Activated gamma-delta T cell (primary cell): Measurements from ENCODE around the gene STPG4.

Source experiments
- DNase-seq: peaks from one replicate; lab custom pipeline; 2025; lab: John Stamatoyannopoulos, UW

STPG4 gene

DNA sequence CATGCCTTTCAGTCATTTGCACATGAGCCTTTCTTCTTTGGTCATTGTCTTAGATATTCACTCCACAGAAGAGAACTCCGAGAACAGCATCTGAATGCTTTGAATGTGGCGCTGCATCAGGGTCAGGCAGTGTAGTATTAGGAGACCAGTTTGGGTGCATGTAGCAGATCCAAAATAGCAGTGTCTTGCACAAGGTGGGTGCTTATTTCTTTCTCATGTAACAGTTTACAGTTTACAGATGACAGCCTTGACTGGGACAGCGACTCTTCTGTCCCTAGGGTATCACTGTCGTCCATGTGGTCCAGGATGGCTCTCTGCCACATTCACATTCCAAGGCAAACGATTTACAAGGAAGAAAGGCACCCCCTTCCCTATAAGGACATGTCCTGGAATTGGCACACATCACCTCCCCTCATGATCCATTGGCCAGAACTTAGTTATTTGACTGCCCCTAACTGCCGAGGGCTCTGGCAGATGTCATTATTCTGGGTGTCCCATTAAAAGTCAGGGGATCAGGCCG, 101.0 kb downstream of the STPG4 start:
- no peak for DNase-seq

DNA sequence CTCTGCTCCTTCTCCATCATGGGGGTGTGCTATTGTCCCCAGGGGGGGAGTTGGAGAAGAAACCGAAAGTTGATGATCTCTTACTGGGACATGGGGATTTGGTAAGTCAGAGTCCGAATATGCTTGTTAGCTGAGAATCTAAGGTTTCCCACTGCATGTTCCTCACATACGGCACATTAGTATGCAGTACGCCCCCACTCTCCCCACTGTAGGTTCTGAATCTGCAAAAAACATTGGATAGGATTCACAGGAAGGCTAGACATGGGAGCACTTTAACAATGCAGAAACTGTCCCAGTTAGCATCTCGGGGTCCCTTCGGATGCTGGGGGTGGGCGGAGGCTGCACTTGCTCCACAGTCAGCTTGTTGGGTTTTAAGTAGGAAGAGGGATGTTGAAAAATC, 102.3 kb downstream of the STPG4 start:
- no peak for DNase-seq

DNA sequence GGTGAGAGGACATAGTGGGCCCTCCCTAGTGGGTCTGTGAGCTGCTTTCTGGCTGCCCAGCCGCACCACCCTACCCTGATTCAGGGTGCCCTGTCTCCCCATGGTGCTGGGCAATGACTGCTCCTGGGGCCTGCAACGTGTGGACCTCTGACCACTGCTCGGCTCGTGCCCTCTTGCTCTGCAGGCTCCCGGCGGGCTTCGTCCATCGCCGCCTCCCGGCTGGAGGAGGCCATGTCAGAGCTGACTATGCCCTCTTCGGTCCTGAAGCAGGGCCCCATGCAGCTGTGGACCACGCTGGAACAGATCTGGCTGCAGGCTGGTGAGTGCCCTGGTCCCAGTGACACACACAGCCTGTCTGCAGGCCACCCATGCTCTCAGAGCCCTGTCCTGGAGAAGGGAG, 103.5 kb downstream of the STPG4 start:
- no peak for DNase-seq

DNA sequence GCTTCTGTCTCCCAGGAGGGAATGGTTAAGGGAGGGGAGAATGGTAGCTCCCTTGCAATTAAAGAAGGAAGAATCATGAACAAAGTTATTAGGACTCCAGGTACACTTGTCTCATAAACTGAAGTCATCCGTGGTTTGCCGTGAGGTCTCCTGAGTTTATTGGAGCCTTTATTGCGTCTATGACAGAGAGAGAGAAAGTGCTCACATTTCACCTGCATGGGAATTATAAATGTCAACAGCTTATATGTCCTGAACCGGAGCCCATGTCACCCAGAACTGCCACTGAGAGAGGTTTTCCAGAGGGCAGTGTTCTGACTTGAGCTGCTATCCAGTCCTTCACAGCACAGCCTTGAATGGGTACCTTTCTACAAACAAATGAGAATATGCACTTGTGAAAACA, 104.3 kb downstream of the STPG4 start:
- no peak for DNase-seq

DNA sequence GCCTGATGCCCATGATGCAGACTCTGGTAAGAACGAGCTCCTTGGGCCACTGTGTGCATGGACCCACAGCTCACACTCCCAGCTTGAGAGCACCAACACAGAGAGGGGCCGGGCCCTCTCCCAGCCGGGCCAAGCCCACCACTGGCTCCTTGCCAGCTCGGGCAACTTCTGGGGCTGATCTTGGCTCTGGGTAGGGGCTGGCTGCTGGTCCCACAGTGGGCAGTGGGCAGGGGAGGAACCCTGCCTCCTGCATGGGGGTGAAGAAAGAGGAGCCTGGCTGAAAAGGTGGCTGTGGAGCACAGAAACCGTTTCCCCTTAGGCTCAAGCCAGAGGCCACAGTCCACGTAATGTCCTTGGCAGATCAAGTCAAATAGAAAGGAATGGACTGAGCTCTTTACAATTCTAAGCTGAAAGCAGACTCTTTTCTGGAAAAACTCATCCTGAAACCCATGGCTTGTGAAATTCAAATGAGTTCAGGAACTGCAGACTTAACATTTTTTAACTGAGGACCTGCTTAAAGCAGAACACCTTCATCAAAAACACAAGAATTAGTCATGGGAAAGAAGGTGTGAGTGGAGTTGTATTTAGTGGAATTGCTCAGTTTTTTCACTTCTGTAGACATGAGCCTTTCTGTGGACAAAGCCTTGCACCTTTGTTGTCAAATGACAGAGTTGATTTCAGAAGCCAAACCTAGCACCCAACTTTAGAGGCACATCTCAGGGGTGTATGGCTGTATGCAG, 104.9 kb downstream of the STPG4 start:
- DNase-seq, result no peak

DNA sequence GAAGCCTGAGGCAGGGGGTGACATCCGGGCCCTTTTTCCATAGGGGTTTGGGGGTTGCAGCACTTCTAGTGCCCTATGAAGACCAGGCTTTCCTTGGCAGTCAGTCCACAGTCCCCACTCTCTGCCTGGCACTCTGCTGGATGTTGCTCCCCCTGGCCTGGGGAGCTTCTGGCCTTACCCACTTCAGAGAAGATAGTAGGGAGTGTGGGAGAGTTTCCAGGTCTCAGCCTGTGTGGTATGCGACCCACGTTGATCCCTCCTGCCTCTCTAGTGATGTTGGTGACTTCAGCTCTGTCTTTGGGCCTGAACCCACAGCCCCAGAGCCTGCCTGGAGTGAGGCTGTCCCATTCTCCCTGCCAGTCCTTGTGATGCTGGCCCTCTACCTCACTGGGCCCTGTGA, 105.6 kb downstream of the STPG4 start:
- DNase-seq, result no peak

DNA sequence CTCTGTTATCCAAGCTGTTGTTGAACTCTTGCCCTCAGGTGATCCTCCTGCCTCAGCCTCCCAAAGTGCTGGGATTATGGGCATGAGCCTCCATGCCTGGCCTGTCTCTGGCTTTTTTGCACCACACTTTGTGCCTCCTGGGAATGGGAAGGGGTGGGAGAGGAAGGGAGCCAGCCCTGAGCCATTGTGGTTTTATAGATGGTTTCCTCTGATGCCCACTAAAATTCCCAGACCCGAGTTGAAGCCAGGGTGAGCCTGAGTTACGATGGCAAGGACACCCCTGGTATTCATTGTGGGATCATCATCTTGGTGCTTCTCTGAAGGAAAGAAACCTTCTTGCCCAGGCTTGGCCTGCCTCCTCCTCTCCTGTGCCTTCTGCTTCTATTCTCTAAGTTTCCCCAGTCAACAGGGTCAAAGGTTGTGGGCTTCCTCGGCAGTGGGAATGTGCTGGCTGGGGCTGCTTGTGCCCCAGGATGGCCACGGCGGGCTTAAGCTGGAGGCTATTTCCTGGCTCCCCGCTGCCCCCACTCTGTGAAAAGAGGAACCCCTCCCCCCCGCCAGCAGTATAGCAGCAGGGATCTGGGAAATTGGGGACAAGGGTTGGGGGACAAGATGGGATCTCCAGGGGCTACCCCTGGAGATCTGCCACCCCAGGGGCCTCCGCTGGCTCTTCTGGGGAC, 106.2 kb downstream of the STPG4 start:
- no peak for DNase-seq

DNA sequence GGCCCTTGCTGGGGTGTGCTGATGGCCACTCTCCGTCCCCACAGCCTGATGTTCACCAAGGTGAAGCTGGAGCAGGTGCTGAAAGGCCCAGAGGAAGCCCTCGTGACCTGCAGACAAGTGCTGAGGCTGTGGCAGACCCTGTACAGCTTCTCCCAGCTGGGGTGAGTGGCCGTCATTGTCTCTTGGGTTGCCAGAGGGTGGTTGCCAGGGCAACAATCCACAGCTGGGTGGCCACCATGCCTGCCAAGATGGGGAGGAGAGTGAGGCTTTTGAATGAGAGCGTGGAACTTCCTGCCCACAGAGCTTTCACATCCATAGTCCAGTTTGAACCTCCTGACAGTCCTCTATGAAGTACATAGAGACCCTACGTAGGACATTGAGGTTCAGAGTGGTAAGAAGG, 108.8 kb downstream of the STPG4 start:
- DNase-seq, result no peak

DNA sequence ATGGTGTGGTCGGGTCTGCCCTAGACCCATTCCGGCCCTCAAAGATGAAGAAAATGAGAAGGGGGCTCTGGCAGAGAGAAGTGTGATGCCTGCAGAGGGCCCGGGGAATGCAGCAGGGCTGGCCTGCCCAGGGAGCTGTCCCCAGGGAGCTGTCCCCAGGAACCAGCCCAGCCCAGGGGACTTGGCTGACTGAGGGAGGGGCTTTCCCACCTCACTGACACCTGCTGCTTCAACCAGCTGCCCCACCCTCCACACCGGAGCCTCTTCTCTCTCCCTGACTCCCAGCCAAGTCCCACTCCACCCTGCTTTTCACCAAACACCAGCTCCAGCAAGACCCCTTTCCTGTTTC, 111.2 kb downstream of the STPG4 start:
- DNase-seq, result no peak

DNA sequence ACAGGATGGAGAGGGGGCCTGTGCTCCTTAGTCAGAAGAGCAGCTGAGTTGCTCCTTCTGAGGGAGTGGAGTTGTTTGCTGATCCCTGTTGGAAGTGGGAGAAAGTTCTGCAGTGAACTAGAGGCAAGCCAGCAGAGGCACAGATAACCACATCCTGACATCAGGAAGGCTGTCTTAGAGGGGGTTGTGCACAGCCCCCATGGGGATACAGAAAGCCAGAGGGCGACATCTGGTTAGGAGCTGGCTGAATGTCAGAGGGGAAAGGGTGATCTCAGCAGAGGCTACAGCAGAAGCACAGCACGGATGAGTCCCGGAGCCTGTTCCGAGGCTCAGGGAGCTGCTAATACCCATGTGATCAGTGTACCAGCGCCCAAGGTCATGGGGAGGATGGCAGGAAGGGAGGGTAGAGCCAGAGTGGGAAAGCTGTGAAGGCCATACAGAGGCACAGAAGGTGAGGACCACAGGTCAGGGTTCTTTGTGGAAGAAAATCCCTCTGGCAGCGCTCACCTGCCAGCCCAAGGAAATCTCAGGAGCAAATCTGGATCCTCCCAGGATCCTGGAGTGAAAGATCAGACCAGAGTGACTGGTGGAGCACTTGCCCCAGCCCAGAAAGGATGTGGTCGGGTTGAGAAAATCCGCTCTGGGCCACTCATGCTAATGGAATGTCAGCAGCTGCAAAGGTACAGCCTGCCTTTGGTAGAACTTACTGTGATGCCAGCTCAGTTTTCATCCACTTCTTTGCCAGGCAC, 111.8 kb downstream of the STPG4 start:
- DNase-seq, result no peak

DNA sequence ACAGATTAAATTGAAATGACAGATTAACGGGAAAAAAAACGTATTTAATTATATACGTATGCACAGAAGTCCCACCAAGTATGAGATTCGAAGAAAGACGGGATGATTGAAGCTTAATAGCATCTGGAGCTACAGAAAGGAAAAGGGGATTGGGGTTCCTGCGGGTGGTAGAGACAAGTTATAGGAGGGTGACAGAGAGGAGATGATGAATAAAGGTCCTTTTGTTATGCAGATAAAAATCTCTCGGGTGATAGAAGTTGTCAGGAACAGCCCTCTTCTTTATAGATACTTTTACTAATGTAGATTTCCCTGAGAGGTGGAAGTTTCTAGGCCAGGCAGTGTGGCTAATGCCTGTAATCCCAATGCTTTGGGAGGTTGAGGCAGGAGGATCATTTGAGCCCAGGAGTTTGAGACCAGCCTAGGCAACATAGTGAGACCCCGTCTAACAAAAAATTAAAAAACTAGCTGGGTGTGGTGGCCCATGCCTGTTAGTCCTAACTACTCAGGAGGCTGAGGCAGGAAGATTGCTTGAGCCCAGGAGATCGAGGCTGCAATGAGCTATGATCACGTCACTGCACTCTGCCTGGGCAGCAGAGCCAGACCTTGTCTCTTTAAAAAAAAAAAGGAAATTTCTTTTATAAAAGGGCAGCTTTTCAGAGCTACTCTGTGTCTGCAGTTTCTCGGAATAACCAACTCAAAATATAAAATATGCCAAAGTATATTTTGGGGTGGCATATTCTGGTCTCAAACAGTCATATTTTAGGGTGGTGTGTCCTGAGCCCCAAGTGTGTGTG, 113.0 kb downstream of the STPG4 start:
- no peak for DNase-seq

DNA sequence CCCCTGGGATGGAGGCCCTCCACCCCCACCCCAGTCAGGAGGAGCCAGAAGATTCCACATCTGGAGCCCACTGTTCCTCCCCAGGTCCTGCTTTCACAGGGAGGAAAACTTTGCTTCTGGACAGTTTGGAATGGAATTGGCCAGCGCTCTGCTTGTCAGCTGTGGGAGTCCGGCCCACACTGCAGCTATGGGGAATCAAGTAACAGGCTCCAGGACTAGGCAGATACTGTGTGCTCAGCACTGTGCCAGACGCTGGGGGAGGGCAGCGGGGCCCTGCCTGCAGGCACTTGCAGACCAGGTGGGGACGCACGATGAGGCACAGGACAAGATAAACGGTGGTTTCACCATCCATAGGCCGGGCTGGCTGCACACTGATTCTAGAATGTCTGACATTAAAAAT, 114.0 kb downstream of the STPG4 start:
- no peak for DNase-seq

DNA sequence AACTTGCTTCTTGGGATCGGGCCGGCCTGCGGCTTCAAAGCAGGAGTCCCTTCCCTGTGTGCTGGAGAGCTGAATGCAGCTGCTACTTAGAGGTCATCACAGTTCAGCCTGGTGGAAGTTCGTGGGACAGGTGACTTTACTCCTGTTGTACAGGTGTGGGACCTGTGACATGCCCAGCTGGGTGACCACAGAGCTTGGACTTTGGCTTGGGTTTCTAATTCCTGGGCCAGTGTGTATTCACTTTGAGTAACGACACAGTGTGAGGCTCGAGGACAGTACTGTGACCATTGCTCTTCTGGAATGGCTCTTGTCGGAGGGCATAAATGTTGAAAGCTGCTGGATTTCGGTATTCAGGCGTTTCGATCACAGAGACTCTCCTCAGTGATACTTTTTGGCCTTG, 114.5 kb downstream of the STPG4 start:
- DNase-seq, result no peak

DNA sequence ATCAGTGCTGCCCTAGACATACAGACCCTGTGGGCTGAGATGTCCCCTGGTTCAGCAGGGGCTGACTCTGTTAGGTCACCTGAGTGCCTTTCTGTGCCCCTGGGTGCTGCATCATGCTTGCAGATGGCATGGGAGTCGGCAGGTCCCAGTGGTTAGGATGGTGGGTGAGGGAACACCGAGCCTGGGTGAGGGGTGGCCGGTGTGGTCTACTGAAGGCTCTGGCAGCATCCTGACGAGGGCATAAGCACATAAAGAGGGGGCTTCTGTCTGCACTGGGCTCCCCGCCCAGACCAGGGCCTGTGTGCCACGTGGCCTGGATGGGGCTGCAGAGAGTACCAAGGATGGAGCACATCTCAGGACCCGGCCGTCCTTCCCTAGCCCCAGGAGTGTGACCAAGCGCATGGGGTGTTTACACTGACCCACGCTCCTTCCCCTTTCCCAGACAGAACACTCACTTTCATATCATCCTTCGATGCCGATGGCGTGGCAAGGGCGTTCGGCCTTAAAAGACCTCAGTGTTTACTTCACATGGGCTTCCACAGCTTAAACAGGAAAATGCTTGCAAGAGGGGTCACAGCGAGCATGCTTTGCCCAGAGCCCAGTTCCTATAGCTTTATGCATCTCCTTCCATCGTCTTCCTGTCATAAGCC, 115.1 kb downstream of the STPG4 start:
- no peak for DNase-seq

DNA sequence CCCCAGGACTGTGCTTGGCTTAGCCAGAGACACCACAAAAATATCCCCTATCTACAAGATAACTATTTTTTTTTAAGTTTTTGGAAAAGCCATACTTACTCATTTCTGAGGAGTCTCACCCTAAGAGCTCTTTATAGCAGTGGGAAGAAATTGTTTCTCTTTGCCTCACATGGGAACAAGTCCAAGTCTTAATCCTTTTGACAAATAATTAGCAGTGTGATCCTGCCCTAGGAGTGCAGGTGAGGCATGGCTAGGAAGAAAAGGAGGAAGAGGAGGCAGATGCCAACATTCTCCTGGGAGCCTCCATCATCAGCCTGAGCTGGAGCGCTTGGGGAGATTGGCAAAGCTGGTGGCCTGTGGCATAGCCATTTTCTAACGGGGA, 115.6 kb downstream of the STPG4 start:
- DNase-seq, result no peak

DNA sequence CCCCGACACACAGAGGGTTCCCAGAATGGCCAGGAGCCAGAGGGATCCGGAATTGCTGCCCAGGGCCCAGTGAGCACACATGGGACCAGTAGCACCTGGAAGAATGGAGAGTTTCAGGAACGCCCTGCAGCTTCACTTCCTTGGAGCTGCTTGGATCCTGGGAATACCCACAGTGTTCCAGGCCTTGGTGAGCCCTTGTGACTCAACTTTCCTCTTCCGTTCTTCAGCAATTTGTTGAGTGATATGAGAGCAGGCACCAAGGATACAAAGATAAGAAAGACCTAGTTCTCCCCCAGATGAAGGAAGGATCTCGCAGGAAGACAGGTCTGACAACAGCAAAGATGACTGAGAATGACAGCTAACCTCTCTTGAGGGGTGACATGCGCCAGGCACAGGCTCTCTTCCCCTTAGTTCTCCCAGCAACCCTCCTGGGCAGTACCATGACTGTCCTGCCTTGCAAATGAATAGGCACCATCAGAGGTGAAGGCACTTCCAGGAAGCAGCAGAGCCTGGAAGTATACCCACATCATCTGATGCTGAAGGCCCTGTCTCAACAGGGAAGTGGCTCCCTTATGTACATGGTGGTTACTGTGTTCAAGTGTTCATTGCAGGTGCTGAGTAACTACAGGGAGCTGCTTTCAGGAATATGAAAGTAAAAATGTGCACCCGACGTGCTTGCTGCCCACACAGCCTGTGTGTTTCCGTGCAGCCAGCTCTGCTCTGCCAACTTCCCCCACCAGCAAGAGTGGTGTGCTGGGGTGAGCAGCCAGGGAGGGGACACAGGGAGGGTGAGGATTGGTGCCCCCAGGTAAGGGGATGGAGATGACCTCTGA, 116.2 kb downstream of the STPG4 start:
- no peak for DNase-seq

DNA sequence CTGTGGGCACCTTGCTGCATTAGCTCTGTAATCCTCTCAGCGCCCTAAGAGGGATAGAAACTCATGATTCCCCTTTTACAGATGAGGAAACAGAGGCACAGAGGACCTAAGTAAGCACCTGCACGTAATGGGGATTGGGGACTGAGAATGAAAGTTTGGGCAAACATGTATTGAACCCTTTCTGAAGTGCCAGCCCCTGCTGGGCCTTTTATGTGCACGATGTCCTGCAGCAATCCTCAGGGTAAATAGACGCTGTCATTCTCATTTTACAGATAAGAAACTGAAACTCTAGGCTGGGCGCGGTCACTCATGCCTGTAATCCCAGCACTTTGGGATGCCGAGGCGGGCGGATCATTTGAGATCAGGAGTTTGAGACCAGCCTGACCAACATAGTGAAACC, 117.4 kb downstream of the STPG4 start:
- DNase-seq, result no peak
